Activated CD8-positive, alpha-beta memory T cell treated with anti-CD3 and anti-CD28 coated beads for 4 hours (primary cell): ENCODE data around the gene SPEF1.
"Not testable (repeated sequence)": the region's sequence is repeated elsewhere in the genome, so short reads cannot be mapped to it uniquely, and the experiment has no call there.

Source experiments
- DNase-seq, 2 donors: peaks; one replicate each; pipeline ENCODE4 v3.0.0-alpha.2; 2020; ENCODE audit warnings: low read depth in 2 of 2

The SPEF1 gene

DNA sequence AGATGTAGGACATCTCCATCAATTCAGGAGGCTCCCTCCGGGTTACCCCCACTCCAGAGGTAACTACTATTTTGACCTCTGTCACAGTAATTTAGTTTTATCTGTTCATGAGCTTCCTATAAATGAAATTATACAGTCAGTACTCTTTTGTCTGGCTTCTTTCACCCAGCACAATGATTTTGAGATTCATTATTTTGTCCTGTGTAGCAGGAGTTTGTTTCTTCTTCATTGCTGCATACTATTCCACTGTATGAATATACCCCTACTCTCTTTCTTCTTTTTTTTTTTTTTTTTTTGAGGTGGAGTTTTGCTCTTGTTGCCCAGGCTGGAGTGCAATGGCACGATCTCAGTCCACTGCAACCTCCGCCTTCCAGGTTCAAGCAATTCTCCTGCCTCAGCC, 27.3 kb upstream of the SPEF1 start:
- DNase-seq: no peak

- DNase-seq: no peak
These were observed 23.5 kb upstream of the SPEF1 start for GRCh38 chr20:3804781-3805180.

- DNase-seq: no peak
These were observed 23.1 kb upstream of the SPEF1 start for GRCh38 chr20:3804254-3804751.

DNA sequence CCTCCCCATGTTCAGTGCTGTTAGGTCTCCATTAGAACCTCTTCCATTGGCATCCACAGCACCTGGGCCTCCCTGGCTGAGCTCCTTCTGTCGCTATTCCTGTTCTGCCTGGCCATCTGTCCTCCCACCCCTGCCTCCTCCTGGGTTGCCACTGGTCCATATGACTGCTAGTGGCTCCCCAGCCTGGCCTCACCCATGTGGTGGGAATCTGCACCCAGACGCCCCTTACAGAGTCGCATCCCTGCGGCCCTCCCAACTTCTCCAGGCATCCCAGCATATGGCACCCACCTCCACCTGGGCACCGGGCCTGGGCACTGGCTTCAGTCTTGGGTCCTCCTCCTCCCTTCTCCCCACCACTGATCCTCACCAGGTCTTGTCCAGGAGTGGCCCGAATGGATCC, 22.6 kb upstream of the SPEF1 start:
- no peak for DNase-seq

- DNase-seq: no peak
These were observed 22.0 kb upstream of the SPEF1 start for GRCh38 chr20:3803289-3803688.

DNA sequence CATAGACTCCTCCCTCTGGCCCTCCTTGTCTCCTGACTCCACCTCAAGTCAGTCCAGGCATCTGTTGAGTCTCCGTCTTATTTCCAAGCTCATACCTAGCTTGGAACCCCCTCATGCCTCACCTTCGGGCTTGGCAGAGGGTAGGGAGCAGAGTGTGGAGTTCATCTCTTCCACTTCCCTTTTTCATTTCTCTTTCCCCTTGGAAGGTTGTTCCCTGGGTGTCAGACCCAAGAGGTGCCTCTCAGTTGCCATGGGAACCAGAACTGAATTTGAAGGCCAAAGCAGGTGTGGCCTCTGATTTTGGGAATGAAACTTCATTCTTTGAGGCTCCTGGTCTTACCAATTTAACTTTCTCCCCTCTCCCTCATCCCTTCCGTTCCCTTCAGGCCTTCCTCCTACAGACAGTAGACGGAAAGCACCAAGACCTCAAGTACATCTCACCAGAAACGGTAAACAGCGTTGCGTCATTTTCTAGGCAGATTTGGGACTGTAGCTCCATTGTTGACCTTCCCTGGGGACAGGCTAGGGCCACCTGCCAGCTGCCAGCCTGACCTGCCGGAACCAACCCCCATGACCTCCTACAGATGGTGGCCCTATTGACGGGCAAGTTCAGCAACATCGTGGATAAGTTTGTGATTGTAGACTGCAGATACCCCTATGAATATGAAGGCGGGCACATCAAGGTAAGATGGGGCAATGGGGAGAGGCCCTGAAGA, 21.4 kb upstream of the SPEF1 start:
- no peak for DNase-seq

DNA sequence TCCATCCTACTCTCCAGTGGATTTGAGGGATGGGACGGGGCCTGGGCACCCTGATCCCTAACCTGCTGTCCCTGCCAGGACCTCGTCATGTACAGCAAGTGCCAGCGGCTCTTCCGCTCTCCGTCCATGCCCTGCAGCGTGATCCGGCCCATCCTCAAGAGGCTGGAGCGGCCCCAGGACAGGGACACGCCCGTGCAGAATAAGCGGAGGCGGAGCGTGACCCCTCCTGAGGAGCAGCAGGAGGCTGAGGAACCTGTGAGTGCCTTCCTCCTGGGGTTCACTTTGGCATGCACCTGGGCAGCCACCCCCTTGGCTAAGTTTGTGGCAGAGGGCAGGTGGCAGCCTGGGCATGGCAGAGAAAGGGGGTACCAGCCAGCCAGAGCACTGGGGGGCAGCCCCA, 20.6 kb upstream of the SPEF1 start:
- DNase-seq: no peak

GRCh38 chr20:3801299-3801698, 20.1 kb upstream of the SPEF1 start:
- no peak for DNase-seq

- DNase-seq: no peak
These were observed 19.6 kb upstream of the SPEF1 start for GRCh38 chr20:3800878-3801260.

DNA sequence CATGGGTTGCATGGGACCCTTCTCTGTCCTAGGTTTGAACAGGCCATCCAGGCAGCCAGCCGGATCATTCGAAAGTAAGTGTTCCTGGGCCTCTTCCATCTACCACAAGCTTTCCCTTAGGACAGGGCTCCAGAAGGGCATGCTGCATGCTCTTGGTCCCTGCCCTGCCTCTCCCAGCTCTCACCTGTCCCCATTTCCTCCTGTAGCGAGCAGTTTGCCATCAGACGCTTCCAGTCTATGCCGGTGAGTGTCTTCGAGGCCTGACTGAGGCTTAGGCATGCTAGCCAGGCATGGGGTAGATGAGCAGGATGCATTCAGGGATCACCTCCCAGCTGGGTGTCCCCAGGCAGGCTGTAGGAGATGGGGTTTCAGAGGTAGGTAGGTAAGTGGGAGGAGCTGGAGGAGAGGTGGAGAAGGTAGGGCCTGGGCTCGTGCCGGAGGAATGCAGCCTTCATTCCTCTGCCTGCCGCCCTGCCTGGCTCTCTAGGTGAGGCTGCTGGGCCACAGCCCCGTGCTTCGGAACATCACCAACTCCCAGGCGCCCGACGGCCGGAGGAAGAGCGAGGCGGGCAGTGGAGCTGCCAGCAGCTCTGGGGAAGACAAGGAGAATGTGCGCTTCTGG, 19.1 kb upstream of the SPEF1 start:
- no peak for DNase-seq

DNA sequence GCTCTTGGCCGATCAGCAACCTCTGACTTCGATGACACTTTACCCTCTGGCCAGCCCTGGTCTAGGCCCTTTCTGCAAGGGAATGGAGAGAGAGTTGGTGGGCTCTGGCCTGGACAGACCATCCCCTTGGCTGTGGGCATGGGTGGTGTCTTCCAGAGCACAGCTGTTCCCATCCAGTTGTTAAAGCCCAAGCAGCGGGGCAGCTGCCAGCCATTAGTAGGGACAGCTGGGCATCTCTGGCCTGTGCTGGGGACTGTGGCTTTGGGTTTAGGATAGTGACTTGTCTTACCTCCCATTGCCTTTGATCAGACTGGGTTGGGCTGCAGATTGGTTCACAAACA, 17.6 kb upstream of the SPEF1 start:
- no peak for DNase-seq

DNA sequence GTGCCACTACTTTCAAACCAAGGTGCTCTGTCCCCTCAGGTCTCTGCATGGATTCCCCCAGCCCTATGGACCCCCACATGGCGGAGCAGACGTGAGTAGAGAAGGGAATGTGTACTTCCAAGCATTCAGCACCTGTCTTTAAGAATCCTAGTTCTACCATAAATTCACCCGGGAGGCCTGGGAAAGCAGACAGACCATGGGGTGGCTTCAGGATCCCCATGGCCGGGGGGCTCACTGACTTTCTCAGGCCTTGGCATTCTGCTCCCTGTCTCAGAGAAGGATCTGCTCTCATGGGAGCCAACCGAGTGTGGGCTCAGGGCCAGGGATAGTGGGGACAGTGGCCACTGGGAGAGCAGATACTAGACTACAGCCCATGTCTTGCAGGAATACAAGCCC, 17.1 kb upstream of the SPEF1 start:
- DNase-seq: no peak

DNA sequence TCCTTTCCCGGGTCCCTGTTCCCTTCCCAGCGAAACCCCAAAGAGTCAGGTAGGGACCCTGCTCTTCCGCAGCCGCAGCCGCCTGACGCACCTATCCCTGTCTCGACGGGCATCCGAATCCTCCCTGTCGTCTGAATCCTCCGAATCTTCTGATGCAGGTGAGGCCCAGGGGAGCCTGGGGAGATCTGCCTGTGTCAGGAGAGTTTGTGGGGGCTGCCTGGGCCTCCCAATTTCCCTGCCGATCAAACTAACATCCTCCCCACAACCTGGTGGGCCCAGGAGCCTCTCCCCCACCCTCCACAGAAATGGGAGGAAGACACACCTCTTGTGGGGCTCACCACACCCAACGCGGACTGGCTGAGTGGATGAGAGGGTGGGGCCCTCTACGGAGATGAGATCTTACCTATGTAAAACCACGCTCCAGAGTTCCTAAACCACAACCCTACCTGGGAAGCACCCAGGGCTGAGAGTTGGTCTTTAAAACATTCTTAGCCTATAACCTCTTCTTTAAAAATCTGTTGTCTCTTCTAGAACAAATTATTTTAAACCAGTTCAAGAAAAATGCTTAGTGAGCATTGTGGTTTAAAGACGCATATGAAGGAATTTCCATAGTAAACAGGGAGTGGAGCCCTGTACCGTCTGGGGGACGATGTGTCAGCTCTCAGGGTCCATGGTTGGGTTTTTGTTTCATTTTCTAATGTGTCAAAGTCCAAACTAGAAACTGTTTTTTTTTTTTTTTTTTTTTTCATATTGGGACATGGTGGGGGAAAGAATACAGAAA, 16.5 kb upstream of the SPEF1 start:
- DNase-seq: no peak

DNA sequence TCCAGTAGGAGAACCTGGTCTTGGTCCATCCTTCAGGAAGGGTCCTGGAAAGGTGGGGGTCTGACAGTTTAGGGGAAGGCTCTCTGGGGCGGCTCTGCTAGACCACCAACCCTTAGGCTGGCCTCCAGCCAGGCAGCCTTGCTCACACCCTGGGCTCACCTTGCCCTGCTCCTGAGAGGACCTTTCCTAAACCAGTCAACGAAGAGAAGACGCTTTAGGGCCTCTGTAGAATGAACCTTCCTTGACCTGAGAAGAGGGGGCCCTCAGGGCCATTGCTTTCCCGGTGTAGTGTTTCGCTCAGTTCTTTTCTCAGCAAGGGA, 15.9 kb upstream of the SPEF1 start:
- DNase-seq: no peak

DNA sequence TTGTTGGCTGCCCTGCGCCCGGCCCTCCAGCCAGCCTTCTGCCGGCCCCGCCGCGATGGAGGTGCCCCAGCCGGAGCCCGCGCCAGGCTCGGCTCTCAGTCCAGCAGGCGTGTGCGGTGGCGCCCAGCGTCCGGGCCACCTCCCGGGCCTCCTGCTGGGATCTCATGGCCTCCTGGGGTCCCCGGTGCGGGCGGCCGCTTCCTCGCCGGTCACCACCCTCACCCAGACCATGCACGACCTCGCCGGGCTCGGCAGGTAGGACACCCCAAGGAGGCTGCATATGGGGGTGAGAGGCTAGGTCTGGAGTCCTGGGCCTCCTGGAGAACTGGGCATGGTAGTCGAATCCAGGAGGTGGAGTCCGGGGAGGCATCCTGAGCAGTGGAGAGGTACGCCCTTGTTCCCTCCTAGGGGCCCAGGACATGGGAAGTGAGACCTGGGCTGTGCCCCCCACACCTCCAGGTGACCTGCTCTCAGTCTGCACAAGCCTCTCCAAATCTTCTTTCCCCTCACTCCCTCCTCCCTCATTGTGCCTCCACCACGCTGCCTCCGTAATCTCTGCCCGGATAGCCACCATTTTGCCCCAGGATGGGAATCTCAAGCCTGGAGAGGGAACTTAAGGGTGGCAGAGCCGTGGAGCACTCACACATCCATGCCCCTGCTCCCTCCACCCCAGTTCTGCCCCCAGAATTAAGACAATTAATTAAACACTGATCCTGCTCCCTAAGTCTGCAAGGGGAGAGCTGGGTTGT, 15.4 kb upstream of the SPEF1 start:
- DNase-seq: no peak

GRCh38 chr20:3795511-3796468, 14.5 kb upstream of the SPEF1 start, which contains the start of gene CDC25B:
Gene CDC25B, plus strand, starts transcription at chr20:3796310. Its CDS starts 222 bp downstream, at chr20:3796532.
- DNase-seq: peak; percentile 74 to 80

DNA sequence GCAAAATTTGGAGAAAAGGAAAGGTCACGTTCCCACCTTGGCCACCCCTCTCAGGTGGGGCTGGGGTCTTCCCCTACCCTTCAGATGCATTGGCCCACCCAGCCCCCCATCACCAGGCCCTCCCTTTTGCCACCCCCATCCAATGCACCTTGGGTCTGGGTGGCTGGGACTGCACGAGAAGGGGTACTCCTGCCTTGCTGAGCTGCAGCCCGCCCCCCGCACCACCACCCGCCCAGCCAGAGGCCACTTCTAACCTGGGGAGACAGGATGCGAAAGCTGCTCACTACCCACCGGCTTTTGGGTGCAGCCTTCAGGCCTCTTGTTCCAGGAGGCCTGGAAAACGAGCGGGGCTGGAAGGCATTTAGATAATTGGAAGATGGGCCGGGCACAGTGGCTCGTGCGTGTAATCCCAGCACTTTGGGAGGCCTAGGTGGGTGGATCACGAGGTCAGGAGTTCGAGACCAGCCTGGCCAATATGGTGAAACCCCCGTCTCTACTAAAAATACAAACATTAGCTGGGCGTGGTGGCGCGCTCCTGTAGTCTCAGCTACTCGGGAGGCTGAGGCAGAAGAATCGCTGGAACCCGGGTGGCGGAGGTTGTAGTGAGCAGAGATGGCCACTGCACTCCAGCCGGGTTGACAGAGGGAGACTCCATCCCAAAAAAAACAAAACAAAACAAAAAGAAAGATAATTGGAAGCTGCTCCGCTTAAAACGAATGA, 13.6 kb upstream of the SPEF1 start:
- no peak for DNase-seq

DNA sequence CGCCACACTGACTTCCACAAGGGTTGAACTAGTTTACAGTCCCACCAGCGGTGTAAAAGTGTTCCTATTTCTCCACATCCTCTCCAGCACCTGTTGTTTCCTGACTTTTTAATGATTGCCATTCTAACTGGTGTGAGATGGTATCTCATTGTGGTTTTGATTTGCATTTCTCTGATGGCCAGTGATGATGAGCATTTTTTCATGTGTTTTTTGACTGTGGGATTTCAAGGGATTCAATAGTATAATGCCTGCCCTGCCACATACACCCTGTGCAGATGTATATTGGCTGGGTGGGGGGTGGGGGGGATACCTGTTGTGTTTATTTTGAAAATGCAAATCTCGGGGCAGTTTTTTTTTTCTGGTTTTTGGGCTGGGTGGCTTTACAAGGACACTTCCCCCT, 12.9 kb upstream of the SPEF1 start:
- DNase-seq: not testable (repeated sequence)

DNA sequence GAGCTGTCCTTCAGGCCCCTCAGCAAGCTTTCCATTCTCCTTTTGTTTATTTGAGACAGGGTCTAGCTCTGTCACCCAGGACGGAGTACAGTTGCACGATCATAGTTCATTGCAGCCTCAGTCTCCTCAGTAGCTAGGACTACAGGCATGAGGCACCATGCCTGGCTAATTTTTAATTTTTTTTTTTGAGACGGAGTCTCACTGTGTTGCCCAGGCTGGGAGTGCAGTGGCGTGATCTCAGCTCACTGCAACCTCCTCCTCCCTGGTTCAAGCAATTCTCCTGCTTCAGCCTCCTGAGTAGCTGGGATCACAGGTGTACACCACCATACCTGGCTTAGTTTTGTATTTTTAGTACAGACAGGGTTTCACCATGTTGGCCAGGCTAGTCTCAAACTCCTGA, 8.0 kb upstream of the SPEF1 start:
- not testable (repeated sequence) for DNase-seq

DNA sequence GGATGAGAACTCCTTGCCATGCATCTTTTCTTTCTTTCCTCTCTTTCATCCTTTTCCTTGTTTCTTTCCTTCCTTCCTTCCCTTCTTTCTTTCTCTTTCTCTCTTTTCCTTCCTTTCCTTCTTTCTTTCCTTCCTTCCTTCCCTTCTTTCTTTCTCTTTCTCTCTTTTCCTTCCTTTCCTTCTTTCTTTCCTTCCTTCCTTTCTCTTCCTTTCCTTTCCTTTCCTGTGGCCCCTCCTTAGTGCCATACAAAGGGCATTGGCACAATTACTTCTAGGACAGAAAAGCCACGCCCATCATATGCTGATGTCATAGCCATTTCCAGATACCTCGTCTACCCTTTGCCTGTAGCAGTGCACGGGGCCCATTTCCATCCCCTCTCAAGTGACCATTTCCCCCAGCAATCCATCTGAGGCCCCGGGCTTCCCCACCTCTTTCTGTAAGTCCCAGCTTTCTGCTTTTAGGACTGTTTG, 7.5 kb upstream of the SPEF1 start:
- no peak for DNase-seq
